H1 (cell line): ENCODE results near the gene ZDHHC17. TPM values are rescaled to one million over a fixed set of nuclear protein-coding genes. Genes with fewer than 3 reads are reported as not detected.

ENCODE experiments used
- CTCF ChIA-PET: fragments of 300-600 bp; sonication (Branson Sonifier 250); formaldehyde crosslinking; loops from one replicate; lab custom pipeline; 2021; ENCODE audit not compliant: partially characterized antibody; lab: Charles Lee
- POLR2A ChIA-PET: fragments of 300-600 bp; sonication (Branson Sonifier 250); formaldehyde crosslinking; loops from one replicate; lab custom pipeline; 2021; ENCODE audit warnings: inconsistent platforms; ENCODE audit not compliant: partially characterized antibody; lab: Charles Lee
- DNase-seq, 2 experiments: peaks; one replicate each; pipeline versions ENCODE4 v3.0.0 to v3.0.0-alpha.2; 2010 to 2022; ENCODE audit warnings: low spot score in 2 of 2, low read depth in 1 of 2, mixed read lengths in 1 of 2
- FAIRE-seq: peaks from 2 replicates; lab custom pipeline; 2011; peaks lifted over from hg19 to GRCh38; lab: Jason Lieb, UNC
- H2AFZ ChIP-seq: 2 replicates; pipeline ENCODE4 v1.8.1; 2012; ENCODE audit warnings: low read length, inconsistent platforms
- H2AK5ac ChIP-seq: 2 replicates; pipeline ENCODE4 v1.6.1; 2013; ENCODE audit warnings: low read depth, low read length
- H2BK120ac ChIP-seq: replicated peaks from 2 replicates; pipeline ENCODE3; 2013; ENCODE audit warnings: low read depth, low read length, inconsistent platforms
- H2BK12ac ChIP-seq: 2 replicates; pipeline ENCODE4 v1.6.1; 2013; ENCODE audit warnings: low read depth, low read length
- H2BK15ac ChIP-seq: 2 replicates; pipeline ENCODE4 v1.6.1; 2013; ENCODE audit warnings: low read length
- H2BK20ac ChIP-seq: 2 replicates; pipeline ENCODE4 v1.6.1; 2013; ENCODE audit warnings: low read length
- H2BK5ac ChIP-seq: 2 replicates; pipeline ENCODE4 v1.6.1; 2013; ENCODE audit warnings: low read depth, low read length
- H3K14ac ChIP-seq: 2 replicates; pipeline ENCODE4 v1.6.1; 2013; ENCODE audit warnings: inconsistent platforms; ENCODE audit not compliant: insufficient read length
- H3K18ac ChIP-seq: 2 replicates; pipeline ENCODE4 v1.6.1; 2013; ENCODE audit warnings: low read length; ENCODE audit errors: extremely low read depth
- H3K23ac ChIP-seq: 2 replicates; pipeline ENCODE4 v1.6.1; 2013; ENCODE audit warnings: inconsistent platforms; ENCODE audit not compliant: insufficient read length
- H3K23me2 ChIP-seq: 2 replicates; pipeline ENCODE4 v1.6.1; 2013; ENCODE audit warnings: low read depth, low read length
- H3K27ac ChIP-seq: 2 replicates; pipeline ENCODE4 v1.6.1; 2011; ENCODE audit warnings: low read depth, low read length, inconsistent platforms
- H3K27me3 ChIP-seq, 4 experiments: replicated peaks in 1 of 4; 1 replicate in 1 of 4; 2 replicates in 3 of 4; pipeline versions ENCODE4 v1.6.1 to v1.8.1; 2011 to 2013; ENCODE audit warnings: low read length in 3 of 4, mild to moderate bottlenecking in 3 of 4, inconsistent platforms in 2 of 4, mixed read lengths in 2 of 4, moderate library complexity in 1 of 4; ENCODE audit not compliant: control insufficient read depth in 3 of 4, insufficient read depth in 3 of 4; ENCODE audit errors: extremely low read depth in 1 of 4
- H3K36me3 ChIP-seq, 4 experiments: 2 replicates each; pipeline versions ENCODE4 v1.6.1 to v1.8.1; 2011 to 2013; ENCODE audit warnings: mild to moderate bottlenecking in 4 of 4, low read length in 3 of 4, moderate library complexity in 2 of 4, control low read depth in 1 of 4, inconsistent platforms in 1 of 4; ENCODE audit not compliant: insufficient read depth in 4 of 4, control insufficient read depth in 2 of 4
- H3K4ac ChIP-seq: replicated peaks from 2 replicates; pipeline ENCODE3; 2013; ENCODE audit warnings: low read length, low read depth, mixed read lengths, inconsistent platforms; ENCODE audit not compliant: insufficient read length
- H3K4me1 ChIP-seq, 4 experiments: replicated peaks in 1 of 4; 1 replicate in 1 of 4; 2 replicates in 3 of 4; pipeline versions ENCODE4 v1.6.1 to v1.8.1; 2011 to 2013; ENCODE audit warnings: low read length in 3 of 4, inconsistent platforms in 2 of 4, mixed read lengths in 1 of 4; ENCODE audit not compliant: insufficient read depth in 4 of 4, control insufficient read depth in 3 of 4
- H3K4me2 ChIP-seq, 2 experiments: 2 replicates each; pipeline versions ENCODE4 v1.6.1 to v1.8.1; 2011 to 2013; ENCODE audit warnings: low read depth in 2 of 2, low read length in 2 of 2, control low read depth in 1 of 2, inconsistent platforms in 1 of 2, mild to moderate bottlenecking in 1 of 2; ENCODE audit not compliant: insufficient read depth in 1 of 2
- H3K4me3 ChIP-seq, 4 experiments: fragments of 200-600, 300-600 bp in 1 of 4; sonication (generic), shearing (Covaris generic), sonication (Bioruptor Twin) in 1 of 4; 2 replicates each; pipeline versions ENCODE4 v1.5.1 to v1.8.1; 2011 to 2016; ENCODE audit warnings: low read length in 4 of 4, low read depth in 3 of 4, control low read depth in 2 of 4, inconsistent platforms in 2 of 4, mild to moderate bottlenecking in 2 of 4, mixed read lengths in 1 of 4, moderate library complexity in 1 of 4; ENCODE audit not compliant: insufficient read depth in 2 of 4; ENCODE audit errors: extremely low read depth in 1 of 4
- H3K56ac ChIP-seq: replicated peaks from 2 replicates; pipeline ENCODE3; 2013; ENCODE audit warnings: low read depth, mild to moderate bottlenecking, mixed read lengths, low read length, inconsistent platforms; ENCODE audit not compliant: insufficient read length
- H3K79me1 ChIP-seq: 2 replicates; pipeline ENCODE4 v1.6.1; 2013; ENCODE audit warnings: low read depth, low read length, control low read depth
- H3K79me2 ChIP-seq, 2 experiments: 2 replicates each; pipeline versions ENCODE4 v1.6.1 to v1.8.1; 2012 to 2013; ENCODE audit warnings: low read length in 2 of 2, mild to moderate bottlenecking in 2 of 2, inconsistent platforms in 1 of 2; ENCODE audit not compliant: insufficient read depth in 2 of 2, control insufficient read depth in 1 of 2
- H3K9ac ChIP-seq, 4 experiments: replicated peaks in 1 of 4; 1 replicate in 1 of 4; 2 replicates in 3 of 4; pipeline versions ENCODE4 v1.6.1 to v1.8.1; 2011 to 2013; ENCODE audit warnings: low read depth in 3 of 4, low read length in 3 of 4, control low read depth in 2 of 4, mild to moderate bottlenecking in 2 of 4, moderate library complexity in 2 of 4, inconsistent platforms in 1 of 4; ENCODE audit errors: extremely low read depth in 1 of 4
- H3K9me3 ChIP-seq, 2 experiments: 2 replicates each; pipeline versions ENCODE4 v1.6.1 to v1.8.1; 2012 to 2013; ENCODE audit warnings: mild to moderate bottlenecking in 2 of 2, moderate library complexity in 2 of 2, control low read depth in 1 of 2, inconsistent platforms in 1 of 2, low read depth in 1 of 2, low read length in 1 of 2, mixed read lengths in 1 of 2; ENCODE audit not compliant: insufficient read depth in 2 of 2
- H4K20me1 ChIP-seq, 2 experiments: replicated peaks in 1 of 2; 2 replicates each; pipeline versions ENCODE3 to v1.8.1; 2011 to 2013; ENCODE audit warnings: inconsistent platforms in 2 of 2, low read length in 2 of 2, mild to moderate bottlenecking in 1 of 2; ENCODE audit not compliant: insufficient read depth in 2 of 2, control insufficient read depth in 1 of 2
- H4K5ac ChIP-seq: 2 replicates; pipeline ENCODE4 v1.6.1; 2013; ENCODE audit warnings: low read length, low read depth, mixed read lengths, inconsistent platforms; ENCODE audit not compliant: insufficient read length
- H4K8ac ChIP-seq: 2 replicates; pipeline ENCODE4 v1.8.0; 2013; ENCODE audit warnings: mild to moderate bottlenecking, moderate library complexity, low read length, inconsistent platforms; ENCODE audit not compliant: insufficient read depth; ENCODE audit errors: extremely low read depth
- H4K91ac ChIP-seq: replicated peaks from 2 replicates; pipeline ENCODE3; 2013; ENCODE audit warnings: low read length, mixed read lengths, inconsistent platforms; ENCODE audit not compliant: insufficient read length
- CBX8 ChIP-seq: fragments of 300-800, 300-1000 bp; sonication (generic); IDR thresholded peaks from 2 replicates; pipeline ENCODE4 v1.7.1; 2016; ENCODE audit warnings: low read depth, low read length, borderline replicate concordance
- HDAC6 ChIP-seq: IDR thresholded peaks from one replicate; pipeline ENCODE4 v1.7.1; 2012; ENCODE audit warnings: low read depth, mild to moderate bottlenecking, inconsistent platforms, low read length, moderate library complexity
- NRF1 ChIP-seq: IDR thresholded peaks from 2 replicates; pipeline ENCODE4 v1.6.1; 2011; ENCODE audit warnings: mild to moderate bottlenecking, low read depth, low read length, improper control_type of control experiment
- SIX5 ChIP-seq: IDR thresholded peaks from 2 replicates; pipeline ENCODE4 v1.6.1; 2011; ENCODE audit warnings: mild to moderate bottlenecking, low read depth, low read length
- WGBS, 2 experiments: shearing (Covaris generic) in 1 of 2; methylation state at CpG; one replicate each; pipeline versions ENCODE4 v1.1.6 to v1.1.7; 2013 to 2015; ENCODE audit warnings: low lambda C conversion rate in 2 of 2, mixed read lengths in 2 of 2, inconsistent platforms in 1 of 2, low coverage in 1 of 2, missing lambda C conversion rate in 1 of 2; ENCODE audit not compliant: insufficient replicate concordance in 2 of 2, insufficient coverage in 1 of 2, insufficient read length in 1 of 2; ENCODE audit errors: extremely low coverage in 1 of 2, missing lambda C conversion rate in 1 of 2; 5-methylcytosine and 5-hydroxymethylcytosine counted together
- polyA plus RNA-seq, 7 experiments: library from polyadenylated mRNA; depleted of rRNA in 3 of 7; stranded (reverse) in 5 of 7; unstranded in 2 of 7; fragments of >200 nt in 5 of 7; fragments of 200-250 nt in 2 of 7; gene quantifications; 1 replicate in 5 of 7; 2 replicates in 1 of 7; 4 replicates in 1 of 7; pipeline versions ENCODE4 v1.2.1 to v1.2.3, GENCODE V29; 2011 to 2013; ENCODE audit warnings: missing spikeins in 2 of 7, mixed read lengths in 2 of 7
- total RNA-seq: library from RNA; stranded (reverse); fragmentation: NEBNext Ultra II Directional; extraction: Animal tissue kit (Norgen Biotek cat#: 25700); gene quantifications from 2 replicates; pipeline ENCODE4 v1.2.1, GENCODE V29; 2021
- TF ChIP-seq, protein P1 (sequence below), 3 experiments: IDR thresholded peaks; 1 replicate in 2 of 3; 2 replicates in 1 of 3; pipeline versions ENCODE4 v1.5.1 to v1.6.1; 2011; ENCODE audit warnings: low read length in 3 of 3, mild to moderate bottlenecking in 3 of 3, inconsistent platforms in 2 of 3, low read depth in 1 of 3, moderate library complexity in 1 of 3; ENCODE audit not compliant: insufficient read depth in 1 of 3; ENCODE audit errors: control extremely low read depth in 1 of 3

Gene ZDHHC17
- total and polyA plus RNA-seq, 2 of the 8 experiments (the other 6 are each of a cell fraction or from before 2014, with no cell fraction given), result 27.6 to 28.9 TPM

DNA sequence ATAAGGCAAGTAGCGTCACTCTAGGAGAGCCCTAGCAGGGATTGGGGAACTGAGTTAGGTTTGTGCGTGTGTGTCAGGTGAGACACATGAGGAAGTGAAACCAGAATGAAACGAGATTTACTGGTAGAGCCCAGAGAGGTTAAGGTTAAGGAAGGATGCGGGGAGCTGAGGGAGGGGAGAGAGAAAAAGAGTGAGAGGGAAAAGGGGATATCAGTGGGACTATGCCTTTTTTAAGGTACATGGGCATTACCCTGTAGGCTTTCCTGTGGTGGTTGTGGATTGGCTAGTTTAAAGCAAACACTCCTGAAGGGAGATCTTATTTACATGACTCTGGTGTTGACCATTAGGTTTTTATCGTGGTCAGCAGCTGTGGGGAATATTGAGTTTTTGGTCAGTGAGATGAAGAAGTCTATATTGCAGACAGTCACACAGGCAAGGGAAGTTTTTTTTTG, 13.9 kb downstream of the ZDHHC17 start:
- no peaks in the 10 kb centered on the region for H3K36me3 ChIP-seq
- H3K56ac ChIP-seq, result no peak overlapping the region
- DNase-seq (no peak), FAIRE-seq (no peak)
- 88% methylated on average over 5 of the region's 5 CpGs; no CpG with 5 or more reads in 1 of the 2 experiments for WGBS, 2 experiments
- no peak overlapping the region for H2BK15ac ChIP-seq
- no peaks in the 10 kb centered on the region for H3K9me3 ChIP-seq
- H2AK5ac ChIP-seq, result no peak overlapping the region
- no peak overlapping the region for H2BK12ac ChIP-seq
- no peak overlapping the region for H3K4ac ChIP-seq
- H4K91ac ChIP-seq, result no peak overlapping the region
- peaks cover 5 to 97% of the 10 kb centered on the region in 2 experiments; a peak in 3 of 4 replicates for H3K79me2 ChIP-seq
- H3K23ac ChIP-seq, result no peak overlapping the region
- no peak overlapping the region for H3K27ac ChIP-seq
- no peak overlapping the region for H4K5ac ChIP-seq
- POLR2A ChIA-PET, result interaction anchor here (0.7 to 2.3 kb wide), 4 partner anchors 9 to 15 kb away, joined by 3 to 15 read pairs (median 4); partner anchors contain the start of gene ZDHHC17
- H3K9ac ChIP-seq, result no peak overlapping the region; a peak in 1 of 7 replicates
- H3K14ac ChIP-seq, result no peak overlapping the region
- H2BK120ac ChIP-seq, result no peak overlapping the region
- H3K4me2 ChIP-seq, result no peak overlapping the region
- H3K4me3 ChIP-seq, result no peak overlapping the region
- H3K27me3 ChIP-seq, result no peaks in the 10 kb centered on the region
- H3K4me1 ChIP-seq, result peaks cover 0 to 15% (median 7%) of the 10 kb centered on the region in 4 experiments; a peak in 4 of 7 replicates
- peaks cover 4% of the 10 kb centered on the region for H3K79me1 ChIP-seq
- H3K23me2 ChIP-seq, result no peaks in the 10 kb centered on the region
- CTCF ChIA-PET, result interaction anchor here (0.9 to 1.4 kb wide), 3 partner anchors 13 to 147 kb away, joined by 4 read pairs; no protein-coding TSS in a partner anchor
- H4K8ac ChIP-seq, result no peak overlapping the region
- H2BK5ac ChIP-seq, result no peak overlapping the region
- H3K18ac ChIP-seq, result no peak overlapping the region
- no peak overlapping the region for H2AFZ ChIP-seq
- peaks cover 3 to 5% of the 10 kb centered on the region in 2 experiments for H4K20me1 ChIP-seq
- H2BK20ac ChIP-seq, result no peak overlapping the region
- TF ChIP-seq HDAC6 (no peak), NRF1 (no peak), SIX5 (no peak), CBX8 (no peak)
- TF ChIP-seq, protein P1, sequence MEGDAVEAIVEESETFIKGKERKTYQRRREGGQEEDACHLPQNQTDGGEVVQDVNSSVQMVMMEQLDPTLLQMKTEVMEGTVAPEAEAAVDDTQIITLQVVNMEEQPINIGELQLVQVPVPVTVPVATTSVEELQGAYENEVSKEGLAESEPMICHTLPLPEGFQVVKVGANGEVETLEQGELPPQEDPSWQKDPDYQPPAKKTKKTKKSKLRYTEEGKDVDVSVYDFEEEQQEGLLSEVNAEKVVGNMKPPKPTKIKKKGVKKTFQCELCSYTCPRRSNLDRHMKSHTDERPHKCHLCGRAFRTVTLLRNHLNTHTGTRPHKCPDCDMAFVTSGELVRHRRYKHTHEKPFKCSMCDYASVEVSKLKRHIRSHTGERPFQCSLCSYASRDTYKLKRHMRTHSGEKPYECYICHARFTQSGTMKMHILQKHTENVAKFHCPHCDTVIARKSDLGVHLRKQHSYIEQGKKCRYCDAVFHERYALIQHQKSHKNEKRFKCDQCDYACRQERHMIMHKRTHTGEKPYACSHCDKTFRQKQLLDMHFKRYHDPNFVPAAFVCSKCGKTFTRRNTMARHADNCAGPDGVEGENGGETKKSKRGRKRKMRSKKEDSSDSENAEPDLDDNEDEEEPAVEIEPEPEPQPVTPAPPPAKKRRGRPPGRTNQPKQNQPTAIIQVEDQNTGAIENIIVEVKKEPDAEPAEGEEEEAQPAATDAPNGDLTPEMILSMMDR (IDR thresholded peaks at IDR 0.05; ENCODE audit: control extremely low read depth in 1 of 3, insufficient read depth in 1 of 3, low read depth in 1 of 3, low read length in 3 of 3), result no peak
